ENCODE measurements around the gene POLG2.

DNA sequence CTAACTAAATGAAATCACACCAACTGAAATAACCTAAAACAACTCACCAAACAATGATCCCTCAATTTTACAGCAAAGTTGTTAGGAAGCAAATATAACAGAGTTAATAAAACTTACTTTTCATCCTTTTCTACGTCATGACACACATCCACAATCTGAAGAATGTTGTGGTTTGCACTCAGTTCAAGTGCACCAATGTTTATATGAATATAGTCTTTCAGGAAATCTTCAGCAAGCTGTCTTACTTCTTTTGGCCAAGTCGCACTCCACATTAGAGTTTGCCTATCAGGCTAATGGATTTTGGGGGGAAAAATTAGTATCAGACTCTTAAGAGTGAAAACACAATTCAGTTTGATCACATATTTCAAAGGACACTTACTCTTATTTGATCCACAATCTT lies 6.0 kb upstream of the POLG2 start:
- TF ChIP-seq, protein P1, sequence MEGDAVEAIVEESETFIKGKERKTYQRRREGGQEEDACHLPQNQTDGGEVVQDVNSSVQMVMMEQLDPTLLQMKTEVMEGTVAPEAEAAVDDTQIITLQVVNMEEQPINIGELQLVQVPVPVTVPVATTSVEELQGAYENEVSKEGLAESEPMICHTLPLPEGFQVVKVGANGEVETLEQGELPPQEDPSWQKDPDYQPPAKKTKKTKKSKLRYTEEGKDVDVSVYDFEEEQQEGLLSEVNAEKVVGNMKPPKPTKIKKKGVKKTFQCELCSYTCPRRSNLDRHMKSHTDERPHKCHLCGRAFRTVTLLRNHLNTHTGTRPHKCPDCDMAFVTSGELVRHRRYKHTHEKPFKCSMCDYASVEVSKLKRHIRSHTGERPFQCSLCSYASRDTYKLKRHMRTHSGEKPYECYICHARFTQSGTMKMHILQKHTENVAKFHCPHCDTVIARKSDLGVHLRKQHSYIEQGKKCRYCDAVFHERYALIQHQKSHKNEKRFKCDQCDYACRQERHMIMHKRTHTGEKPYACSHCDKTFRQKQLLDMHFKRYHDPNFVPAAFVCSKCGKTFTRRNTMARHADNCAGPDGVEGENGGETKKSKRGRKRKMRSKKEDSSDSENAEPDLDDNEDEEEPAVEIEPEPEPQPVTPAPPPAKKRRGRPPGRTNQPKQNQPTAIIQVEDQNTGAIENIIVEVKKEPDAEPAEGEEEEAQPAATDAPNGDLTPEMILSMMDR (IDR thresholded peaks at IDR 0.05): no peak
- TF ChIP-seq POLR2AphosphoS5 (IDR thresholded peaks at IDR 0.05): no peak
- no peak for TF ChIP-seq POLR2A (IDR thresholded peaks at IDR 0.05)
